GM18909 (cell line): ENCODE results near the gene MBL2.

Source experiments
- ATAC-seq: cut with Tn5 transposase; IDR thresholded peaks from one replicate; pipeline ENCODE4 v1.9.1; 2021; ENCODE audit warnings: mild to moderate bottlenecking; ENCODE audit not compliant: unreplicated experiment, poor library complexity

MBL2 gene

DNA sequence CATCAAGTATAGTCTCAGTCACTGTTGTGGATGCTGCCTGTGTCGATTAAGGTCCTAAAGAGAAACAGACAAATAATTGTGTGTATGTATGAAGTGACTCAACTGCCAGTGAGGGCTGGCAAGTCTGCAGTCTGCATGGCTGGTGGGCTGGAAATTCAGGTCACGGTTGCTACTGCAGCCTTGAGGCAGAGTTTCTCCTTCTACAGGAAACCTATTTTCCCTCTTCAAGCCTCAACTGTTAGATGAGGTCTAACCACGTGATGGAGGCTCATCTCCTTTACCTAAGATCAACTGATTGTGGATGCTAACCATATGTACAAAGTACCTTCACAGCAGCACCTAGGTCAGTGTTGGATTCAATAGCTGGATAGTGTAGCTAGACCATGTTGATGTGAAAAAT lies 29.9 kb downstream of the MBL2 start:
- ATAC-seq, result no peak

- ATAC-seq, result no peak
These were observed 30.7 kb downstream of the MBL2 start for GRCh38 chr10:52741851-52742250.

- peak; percentile 70 for ATAC-seq
These were observed 31.5 kb downstream of the MBL2 start for GRCh38 chr10:52740913-52741675.

DNA sequence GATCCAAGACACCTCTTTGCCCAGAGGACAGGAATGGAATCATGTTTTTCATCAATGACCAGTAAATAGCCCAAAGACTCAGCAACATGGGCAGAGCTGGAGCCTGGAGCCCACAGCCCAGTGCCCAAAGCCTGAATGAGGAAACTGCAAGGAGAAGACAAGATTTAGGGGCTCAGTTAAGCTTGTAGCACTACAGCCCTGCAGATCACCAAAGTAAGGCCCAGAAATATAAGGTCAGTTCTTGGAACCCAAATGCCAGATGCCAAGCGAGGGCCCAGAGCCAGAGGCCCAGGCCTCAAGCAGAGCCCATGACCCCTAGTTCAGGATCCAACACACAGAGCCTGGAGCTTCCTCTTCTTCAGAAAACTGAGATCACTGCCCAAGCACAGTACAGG lies 32.4 kb downstream of the MBL2 start:
- ATAC-seq, result no peak

GRCh38 chr10:52739380-52740154 lies 33.0 kb downstream of the MBL2 start:
- ATAC-seq, result no peak

GRCh38 chr10:52738951-52739350 lies 33.6 kb downstream of the MBL2 start:
- no peak for ATAC-seq

DNA sequence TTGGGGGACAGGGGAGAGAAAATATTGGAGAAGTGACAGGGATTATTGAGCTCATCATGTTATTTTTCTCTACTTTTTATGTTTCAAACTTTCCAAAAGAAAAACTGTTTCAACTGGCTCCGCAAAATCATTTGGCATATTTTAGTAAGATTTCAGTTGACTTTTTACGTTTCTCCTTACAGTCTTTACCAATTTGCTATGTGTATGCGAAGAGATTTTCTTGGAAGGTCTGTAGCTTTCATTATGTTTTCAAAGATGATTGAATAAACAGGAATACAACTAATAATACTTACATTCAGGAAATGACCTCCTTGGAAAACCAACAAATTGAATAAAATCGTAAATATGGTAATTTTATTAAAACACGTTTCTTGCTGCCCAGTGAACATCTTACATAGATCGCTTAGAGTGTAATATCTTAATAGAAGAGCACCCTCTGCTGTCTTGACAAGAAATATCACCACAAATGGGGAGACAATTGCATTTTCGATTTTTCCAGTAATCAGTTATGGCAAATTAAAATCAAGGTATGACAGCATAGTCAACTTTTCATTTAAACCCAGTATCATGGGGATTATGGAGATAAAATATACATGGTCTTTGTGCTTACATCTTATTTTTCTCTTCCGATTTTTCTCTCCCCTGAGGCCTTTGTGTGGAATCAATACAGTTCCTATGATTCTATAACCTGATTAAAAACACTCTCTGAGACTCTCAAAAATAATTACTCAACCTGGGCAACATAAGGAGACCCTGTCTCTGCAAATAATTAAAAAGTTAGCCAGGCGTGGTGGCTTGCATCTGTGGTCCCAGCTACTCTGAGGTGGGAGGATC lies 43.1 kb downstream of the MBL2 start:
- ATAC-seq, result no peak

DNA sequence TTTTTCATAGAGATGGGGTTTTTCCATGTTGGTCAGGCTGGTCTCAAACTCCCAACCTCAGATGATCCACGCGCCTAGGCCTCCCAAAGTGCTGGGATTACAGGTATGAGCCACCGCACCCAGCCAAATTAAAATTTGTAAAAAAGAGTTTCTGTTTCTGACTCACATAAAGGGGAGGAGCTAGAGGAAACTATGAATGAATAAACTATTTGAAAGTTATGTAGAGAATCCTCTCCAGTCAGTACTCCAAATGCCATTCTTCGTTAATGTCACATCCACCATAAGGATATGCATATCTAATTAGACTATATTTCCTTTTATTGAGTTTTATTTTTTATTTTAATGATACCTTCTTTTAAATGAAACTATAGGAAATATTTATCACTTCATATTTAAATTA lies 52.6 kb downstream of the MBL2 start:
- ATAC-seq, result no peak
